Choroid plexus epithelial cell (primary cell): ENCODE results near the gene LRIF1.
A peak's percentile ranks its signal among the peaks of the same experiment; 100 is the strongest.

ENCODE experiments used
- DNase-seq: peaks from one replicate; pipeline ENCODE4 v3.0.0-alpha.2; 2010; ENCODE audit warnings: low read depth
- H3K4me3 ChIP-seq: 2 replicates; pipeline ENCODE4 v1.5.1; 2011; ENCODE audit warnings: low read depth, mild to moderate bottlenecking, control low read depth, low read length, moderate library complexity
- CTCF ChIP-seq: conservative IDR thresholded peaks from 2 replicates; pipeline ENCODE4 v1.5.1; 2011; ENCODE audit warnings: low read depth, mild to moderate bottlenecking, control low read depth, inconsistent platforms, low read length, moderate library complexity

The LRIF1 gene

GRCh38 chr1:110962892-110963690 is 631 bp downstream of the LRIF1 start:
- TF ChIP-seq CTCF, result peak; percentile 32
- peak; percentile 93 for DNase-seq
- peak overlapping the region; percentile 84 for H3K4me3 ChIP-seq

- TF ChIP-seq CTCF, result no peak
- DNase-seq, result no peak
- H3K4me3 ChIP-seq, result no peak overlapping the region
Measured at GRCh38 chr1:110961902-110962301, 1.8 kb downstream of the LRIF1 start.

GRCh38 chr1:110960777-110961420 is 2.8 kb downstream of the LRIF1 start:
- no peak for DNase-seq
- no peak for TF ChIP-seq CTCF
- no peak overlapping the region for H3K4me3 ChIP-seq

- H3K4me3 ChIP-seq, result no peak overlapping the region
- no peak for TF ChIP-seq CTCF
- no peak for DNase-seq
Measured at GRCh38 chr1:110957798-110958197, 5.9 kb downstream of the LRIF1 start.

GRCh38 chr1:110956586-110956985 is 7.1 kb downstream of the LRIF1 start:
- no peak for TF ChIP-seq CTCF
- no peak for DNase-seq
- no peak overlapping the region for H3K4me3 ChIP-seq

- no peak overlapping the region for H3K4me3 ChIP-seq
- DNase-seq, result no peak
- TF ChIP-seq CTCF, result no peak
Measured at GRCh38 chr1:110953031-110953430, 10.7 kb downstream of the LRIF1 start.
